ENCODE results near the gene ICAM5. TPM values are rescaled to one million over a fixed set of nuclear protein-coding genes. Genes with fewer than 3 reads are reported as not detected.

Gene ICAM5
- total and polyA plus RNA-seq, 2 experiments from 2014 or later: 21.0 to 53.0 TPM

- Histone ChIP-seq H3K4me3 (no peak overlapping the region), H3K27me3 (peaks cover 15% of the 10 kb centered on the region), H3K36me3 (no peaks in the 10 kb centered on the region), H3K27ac (no peak overlapping the region), H3K9me3 (ENCODE audit: low read depth) (no peaks in the 10 kb centered on the region), H3K4me1 (ENCODE audit: low read depth) (no peaks in the 10 kb centered on the region)
- DNase-seq (ENCODE audit: low read depth in 1 of 2, low spot score in 1 of 2): no peak
- TF ChIP-seq, protein P1, sequence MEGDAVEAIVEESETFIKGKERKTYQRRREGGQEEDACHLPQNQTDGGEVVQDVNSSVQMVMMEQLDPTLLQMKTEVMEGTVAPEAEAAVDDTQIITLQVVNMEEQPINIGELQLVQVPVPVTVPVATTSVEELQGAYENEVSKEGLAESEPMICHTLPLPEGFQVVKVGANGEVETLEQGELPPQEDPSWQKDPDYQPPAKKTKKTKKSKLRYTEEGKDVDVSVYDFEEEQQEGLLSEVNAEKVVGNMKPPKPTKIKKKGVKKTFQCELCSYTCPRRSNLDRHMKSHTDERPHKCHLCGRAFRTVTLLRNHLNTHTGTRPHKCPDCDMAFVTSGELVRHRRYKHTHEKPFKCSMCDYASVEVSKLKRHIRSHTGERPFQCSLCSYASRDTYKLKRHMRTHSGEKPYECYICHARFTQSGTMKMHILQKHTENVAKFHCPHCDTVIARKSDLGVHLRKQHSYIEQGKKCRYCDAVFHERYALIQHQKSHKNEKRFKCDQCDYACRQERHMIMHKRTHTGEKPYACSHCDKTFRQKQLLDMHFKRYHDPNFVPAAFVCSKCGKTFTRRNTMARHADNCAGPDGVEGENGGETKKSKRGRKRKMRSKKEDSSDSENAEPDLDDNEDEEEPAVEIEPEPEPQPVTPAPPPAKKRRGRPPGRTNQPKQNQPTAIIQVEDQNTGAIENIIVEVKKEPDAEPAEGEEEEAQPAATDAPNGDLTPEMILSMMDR (IDR thresholded peaks at IDR 0.05; ENCODE audit: low read depth, low read length): no peak
Observed at GRCh38 chr19:10283301-10284064, 6.3 kb upstream of the ICAM5 start.

GRCh38 chr19:10284065-10284959 is 5.4 kb upstream of the ICAM5 start:
- H3K27ac ChIP-seq: no peak overlapping the region
- H3K4me1 ChIP-seq (ENCODE audit: low read depth): no peaks in the 10 kb centered on the region
- TF ChIP-seq, protein P1 (IDR thresholded peaks at IDR 0.05; ENCODE audit: low read depth, low read length): no peak
- peaks cover 23% of the 10 kb centered on the region for H3K27me3 ChIP-seq
- H3K9me3 ChIP-seq (ENCODE audit: low read depth): no peaks in the 10 kb centered on the region
- no peaks in the 10 kb centered on the region for H3K36me3 ChIP-seq
- no peak for DNase-seq (ENCODE audit: low read depth in 1 of 2, low spot score in 1 of 2)
- no peak overlapping the region for H3K4me3 ChIP-seq

DNA sequence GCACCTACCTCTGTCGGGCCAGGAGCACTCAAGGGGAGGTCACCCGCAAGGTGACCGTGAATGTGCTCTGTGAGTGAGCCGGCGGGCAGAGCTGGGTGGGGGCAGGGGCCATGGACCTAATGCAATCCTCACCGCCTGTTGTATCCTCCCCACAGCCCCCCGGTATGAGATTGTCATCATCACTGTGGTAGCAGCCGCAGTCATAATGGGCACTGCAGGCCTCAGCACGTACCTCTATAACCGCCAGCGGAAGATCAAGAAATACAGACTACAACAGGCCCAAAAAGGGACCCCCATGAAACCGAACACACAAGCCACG is 4.8 kb upstream of the ICAM5 start:
- DNase-seq (ENCODE audit: low read depth in 1 of 2, low spot score in 1 of 2): no peak
- TF ChIP-seq, protein P1 (IDR thresholded peaks at IDR 0.05; ENCODE audit: low read depth, low read length): no peak
- Histone ChIP-seq H3K4me3 (no peak overlapping the region), H3K9me3 (ENCODE audit: low read depth) (no peaks in the 10 kb centered on the region), H3K36me3 (no peaks in the 10 kb centered on the region), H3K27ac (no peak overlapping the region), H3K4me1 (ENCODE audit: low read depth) (no peaks in the 10 kb centered on the region), H3K27me3 (peaks cover 30% of the 10 kb centered on the region)

GRCh38 chr19:10285393-10285792 is 4.4 kb upstream of the ICAM5 start:
- Histone ChIP-seq H3K36me3 (no peaks in the 10 kb centered on the region), H3K4me3 (no peak overlapping the region), H3K9me3 (ENCODE audit: low read depth) (no peaks in the 10 kb centered on the region), H3K27me3 (peaks cover 34% of the 10 kb centered on the region), H3K4me1 (ENCODE audit: low read depth) (no peaks in the 10 kb centered on the region), H3K27ac (no peak overlapping the region)
- no peak for DNase-seq (ENCODE audit: low read depth in 1 of 2, low spot score in 1 of 2)
- TF ChIP-seq, protein P1 (IDR thresholded peaks at IDR 0.05; ENCODE audit: low read depth, low read length): no peak

- DNase-seq (ENCODE audit: low read depth in 1 of 2, low spot score in 1 of 2): peak; percentile 71 to 88
- Histone ChIP-seq H3K9me3 (ENCODE audit: low read depth) (no peaks in the 10 kb centered on the region), H3K4me1 (ENCODE audit: low read depth) (no peaks in the 10 kb centered on the region), H3K27me3 (peaks cover 51% of the 10 kb centered on the region), H3K27ac (no peak within 1 kb of the TSS), H3K4me3 (peak within 1 kb of the TSS; percentile 11), H3K36me3 (no peaks in the 10 kb centered on the region)
- TF ChIP-seq, protein P1 (IDR thresholded peaks at IDR 0.05; ENCODE audit: low read depth, low read length): no peak
Observed at GRCh38 chr19:10286803-10287737, 2.7 kb upstream of the ICAM5 start, which contains the start of gene ICAM4. Gene ICAM4 (plus strand): TSS chr19:10286955. CDS start chr19:10287013, 58 bp downstream.

Data from cardiac muscle cell (in vitro differentiated cells and primary cell).